ENCODE data around the gene THRB.

THRB gene

GRCh38 chr3:24225385-24225950 is 269.2 kb downstream of the THRB start:
- DNase-seq (ENCODE audit: low read depth), result no peak

GRCh38 chr3:24224666-24225384 is 269.8 kb downstream of the THRB start:
- no peak for DNase-seq (ENCODE audit: low read depth)

GRCh38 chr3:24222165-24222805 is 272.4 kb downstream of the THRB start:
- DNase-seq (ENCODE audit: low read depth), result no peak

GRCh38 chr3:24220859-24221657 is 273.6 kb downstream of the THRB start:
- peak; percentile 89 for DNase-seq (ENCODE audit: low read depth)

- DNase-seq (ENCODE audit: low read depth), result no peak
These were observed 279.1 kb downstream of the THRB start for GRCh38 chr3:24215502-24215901.

- DNase-seq (ENCODE audit: low read depth), result no peak
These were observed 283.3 kb downstream of the THRB start for GRCh38 chr3:24211381-24211780.

- DNase-seq (ENCODE audit: low read depth), result no peak
These were observed 292.6 kb downstream of the THRB start for GRCh38 chr3:24202071-24202470.

GRCh38 chr3:24201301-24201700 is 293.3 kb downstream of the THRB start:
- DNase-seq (ENCODE audit: low read depth), result no peak

GRCh38 chr3:24199775-24200247 is 294.8 kb downstream of the THRB start:
- DNase-seq (ENCODE audit: low read depth), result no peak

- no peak for DNase-seq (ENCODE audit: low read depth)
These were observed 295.4 kb downstream of the THRB start for GRCh38 chr3:24199300-24199699.

- no peak for DNase-seq (ENCODE audit: low read depth)
These were observed 295.9 kb downstream of the THRB start for GRCh38 chr3:24198728-24199127.

- no peak for DNase-seq (ENCODE audit: low read depth)
These were observed 296.8 kb downstream of the THRB start for GRCh38 chr3:24197809-24198208.

- DNase-seq (ENCODE audit: low read depth), result no peak
These were observed 298.1 kb downstream of the THRB start for GRCh38 chr3:24196526-24196925.

- no peak for DNase-seq (ENCODE audit: low read depth)
These were observed 299.0 kb downstream of the THRB start for GRCh38 chr3:24195504-24196230.

- DNase-seq (ENCODE audit: low read depth), result no peak
These were observed 302.1 kb downstream of the THRB start for GRCh38 chr3:24192469-24193056.

GRCh38 chr3:24191801-24192403 is 302.7 kb downstream of the THRB start:
- DNase-seq (ENCODE audit: low read depth), result no peak

- DNase-seq (ENCODE audit: low read depth), result no peak
These were observed 304.4 kb downstream of the THRB start for GRCh38 chr3:24190256-24190655.

- peak; percentile 34 for DNase-seq (ENCODE audit: low read depth)
These were observed 308.8 kb downstream of the THRB start for GRCh38 chr3:24185738-24186384.

GRCh38 chr3:24184528-24185176 is 310.0 kb downstream of the THRB start:
- no peak for DNase-seq (ENCODE audit: low read depth)

GRCh38 chr3:24182756-24183155 is 311.9 kb downstream of the THRB start:
- no peak for DNase-seq (ENCODE audit: low read depth)

All from stromal cell of bone marrow (primary cell).